DND-41 (cell line): Measurements from ENCODE around the gene TMEM121.

ENCODE experiments used
- ATAC-seq: fragments of 200-7000 bp; cut with Tn5 transposase; 3 replicates; pipeline ENCODE4 v1.9.1; 2021; ENCODE audit warnings: low read depth; ENCODE audit not compliant: insufficient read depth
- DNase-seq: peaks from one replicate; pipeline ENCODE4 v3.0.0-alpha.2; 2020
- H2AFZ ChIP-seq: 2 replicates; pipeline ENCODE4 v1.6.0; 2012; ENCODE audit warnings: low read depth, low read length
- H3K27ac ChIP-seq: 2 replicates; pipeline ENCODE4 v1.5.1; 2012; ENCODE audit warnings: low read length, inconsistent platforms
- H3K27me3 ChIP-seq: fragments of 200-600 bp; sonication (generic); 2 replicates; pipeline ENCODE4 v1.6.0; 2012; ENCODE audit warnings: low read length, mild to moderate bottlenecking, inconsistent platforms; ENCODE audit not compliant: insufficient read depth, poor library complexity
- H3K36me3 ChIP-seq: 2 replicates; pipeline ENCODE4 v1.5.1; 2012; ENCODE audit warnings: low read length, inconsistent platforms; ENCODE audit not compliant: insufficient read depth
- H3K4me1 ChIP-seq: 2 replicates; pipeline ENCODE4 v1.5.1; 2012; ENCODE audit warnings: mild to moderate bottlenecking, low read length; ENCODE audit not compliant: insufficient read depth
- H3K4me2 ChIP-seq: 2 replicates; pipeline ENCODE4 v1.6.0; 2012; ENCODE audit warnings: mild to moderate bottlenecking, moderate library complexity, low read length, inconsistent platforms; ENCODE audit not compliant: insufficient read depth
- H3K4me3 ChIP-seq, 2 experiments: fragments of 200-600 bp in 1 of 2; shearing (Covaris generic) in 1 of 2; 2 replicates each; pipeline ENCODE4 v1.5.1; 2012 to 2016; ENCODE audit warnings: inconsistent platforms in 2 of 2, low read length in 2 of 2, mild to moderate bottlenecking in 2 of 2, low read depth in 1 of 2, moderate library complexity in 1 of 2
- H3K79me2 ChIP-seq: 2 replicates; pipeline ENCODE4 v1.6.0; 2012; ENCODE audit warnings: low read length, inconsistent platforms; ENCODE audit not compliant: insufficient read depth
- H3K9ac ChIP-seq: 2 replicates; pipeline ENCODE4 v1.6.0; 2012; ENCODE audit warnings: low read depth, mild to moderate bottlenecking, inconsistent platforms, low read length, moderate library complexity
- H3K9me3 ChIP-seq: 2 replicates; pipeline ENCODE4 v1.5.1; 2012; ENCODE audit warnings: low read length, moderate library complexity, mild to moderate bottlenecking, inconsistent platforms; ENCODE audit not compliant: insufficient read depth, severe bottlenecking
- H4K20me1 ChIP-seq: 2 replicates; pipeline ENCODE4 v1.6.0; 2012; ENCODE audit warnings: low read length; ENCODE audit not compliant: insufficient read depth
- CTCF ChIP-seq: IDR thresholded peaks from 2 replicates; pipeline ENCODE4 v1.5.1; 2012; ENCODE audit warnings: borderline replicate concordance, low read length, moderate library complexity, mild to moderate bottlenecking; ENCODE audit not compliant: poor library complexity, severe bottlenecking; ENCODE audit errors: extremely low read depth
- EZH2 ChIP-seq: IDR thresholded peaks from 3 replicates; pipeline ENCODE4 v1.6.1; 2012; ENCODE audit warnings: borderline replicate concordance, low read depth, mild to moderate bottlenecking, moderate library complexity, low read length, inconsistent platforms; ENCODE audit not compliant: severe bottlenecking

The TMEM121 gene

GRCh38 chr14:105507247-105507646 lies 19.1 kb upstream of the TMEM121 start:
- Histone ChIP-seq H3K27ac (no peak overlapping the region), H3K4me3 (no peak overlapping the region), H3K79me2 (no peaks in the 10 kb centered on the region), H3K36me3 (no peaks in the 10 kb centered on the region), H3K27me3 (peaks cover 7% of the 10 kb centered on the region), H3K4me1 (no peaks in the 10 kb centered on the region), H3K9me3 (no peaks in the 10 kb centered on the region), H4K20me1 (peaks cover 3% of the 10 kb centered on the region), H2AFZ (no peak overlapping the region), H3K4me2 (no peak overlapping the region), H3K9ac (no peak overlapping the region)
- DNase-seq (no peak), ATAC-seq (no peak)
- TF ChIP-seq CTCF (no peak), EZH2 (no peak)

- Histone ChIP-seq H3K9ac (no peak overlapping the region), H3K4me1 (no peaks in the 10 kb centered on the region), H2AFZ (no peak overlapping the region), H3K79me2 (no peaks in the 10 kb centered on the region), H3K36me3 (no peaks in the 10 kb centered on the region), H3K9me3 (no peaks in the 10 kb centered on the region), H4K20me1 (peaks cover 3% of the 10 kb centered on the region; the same call in 1 of the 2 replicates), H3K27me3 (peaks cover 11% of the 10 kb centered on the region), H3K4me3 (no peak overlapping the region), H3K4me2 (no peak overlapping the region), H3K27ac (no peak overlapping the region)
- DNase-seq, result no peak
- ATAC-seq, result no peak
- TF ChIP-seq EZH2, result no peak
- TF ChIP-seq CTCF, result no peak
Measured at GRCh38 chr14:105508069-105508468, 18.3 kb upstream of the TMEM121 start.

- Histone ChIP-seq H3K36me3 (no peaks in the 10 kb centered on the region), H3K9ac (no peak overlapping the region), H3K27me3 (peaks cover 11% of the 10 kb centered on the region), H3K9me3 (no peaks in the 10 kb centered on the region), H3K27ac (no peak overlapping the region), H3K4me3 (no peak overlapping the region), H2AFZ (no peak overlapping the region), H3K4me1 (no peaks in the 10 kb centered on the region), H3K79me2 (no peaks in the 10 kb centered on the region), H3K4me2 (no peak overlapping the region), H4K20me1 (peaks cover 3% of the 10 kb centered on the region; the same call in 1 of the 2 replicates)
- TF ChIP-seq CTCF, result no peak
- TF ChIP-seq EZH2, result no peak
- ATAC-seq, result no peak
- DNase-seq, result no peak
Measured at GRCh38 chr14:105508601-105509000, 17.8 kb upstream of the TMEM121 start.

GRCh38 chr14:105517096-105517495 lies 9.3 kb upstream of the TMEM121 start:
- H3K4me3 ChIP-seq, result no peak overlapping the region
- TF ChIP-seq EZH2 (no peak), CTCF (no peak)
- H3K27ac ChIP-seq, result no peak overlapping the region
- peaks cover 4% of the 10 kb centered on the region for H3K27me3 ChIP-seq
- no peak overlapping the region for H2AFZ ChIP-seq
- ATAC-seq, result no peak
- H3K9me3 ChIP-seq, result peaks cover 5% of the 10 kb centered on the region
- H3K4me2 ChIP-seq, result no peak overlapping the region
- no peaks in the 10 kb centered on the region for H4K20me1 ChIP-seq
- no peak for DNase-seq
- H3K79me2 ChIP-seq, result no peaks in the 10 kb centered on the region
- no peak overlapping the region for H3K9ac ChIP-seq
- H3K4me1 ChIP-seq, result no peaks in the 10 kb centered on the region
- no peaks in the 10 kb centered on the region for H3K36me3 ChIP-seq
